Effector memory CD4-positive, alpha-beta T cell (primary cell): ENCODE data around the gene MNX1.

Experiments
- DNase-seq, 3 donors: peaks; one replicate each; pipeline ENCODE4 v3.0.0-alpha.2; 2020
- H3K27ac ChIP-seq: 2 replicates; pipeline ENCODE4 v1.7.0; 2013; ENCODE audit warnings: mild to moderate bottlenecking, low read length, moderate library complexity; ENCODE audit not compliant: insufficient read depth, poor library complexity, severe bottlenecking
- H3K27me3 ChIP-seq: replicated peaks from 2 replicates; pipeline ENCODE4 v1.7.0; 2013; ENCODE audit warnings: mild to moderate bottlenecking, low read length; ENCODE audit not compliant: insufficient read depth, control insufficient read depth, poor library complexity, severe bottlenecking
- H3K36me3 ChIP-seq: 2 replicates; pipeline ENCODE4 v1.7.0; 2013; ENCODE audit warnings: mild to moderate bottlenecking, low read length, moderate library complexity; ENCODE audit not compliant: control insufficient read depth, insufficient read depth
- H3K4me1 ChIP-seq: 2 replicates; pipeline ENCODE4 v1.7.0; 2013; ENCODE audit warnings: low read length, mild to moderate bottlenecking; ENCODE audit not compliant: control insufficient read depth, insufficient read depth, poor library complexity, severe bottlenecking
- H3K4me3 ChIP-seq: 2 replicates; pipeline ENCODE4 v1.7.0; 2013; ENCODE audit warnings: low read length, low read depth, mild to moderate bottlenecking; ENCODE audit not compliant: insufficient read depth, poor library complexity, severe bottlenecking
- H3K9me3 ChIP-seq: 2 replicates; pipeline ENCODE4 v1.7.0; 2013; ENCODE audit warnings: mild to moderate bottlenecking, low read length, moderate library complexity; ENCODE audit not compliant: control insufficient read depth

Gene MNX1

GRCh38 chr7:157016352-157017041, 6.0 kb upstream of the MNX1 start:
- DNase-seq = no peak
- Histone ChIP-seq H3K9me3 (no peaks in the 10 kb centered on the region), H3K4me3 (no peak overlapping the region)

GRCh38 chr7:157016024-157016351, 5.5 kb upstream of the MNX1 start:
- H3K4me3 ChIP-seq = no peak overlapping the region
- H3K9me3 ChIP-seq = no peaks in the 10 kb centered on the region

More at GRCh38 chr7:157016352-157017041, 6.0 kb upstream of the MNX1 start:
- Histone ChIP-seq H3K27ac (no peak overlapping the region), H3K27me3 (peaks cover 83% of the 10 kb centered on the region), H3K4me1 (peaks cover 28% of the 10 kb centered on the region), H3K36me3 (no peaks in the 10 kb centered on the region)

GRCh38 chr7:157014635-157015555, 4.4 kb upstream of the MNX1 start:
- no peak for DNase-seq
- H3K27me3 ChIP-seq = peaks cover 81% of the 10 kb centered on the region
- H3K9me3 ChIP-seq = no peaks in the 10 kb centered on the region
- no peaks in the 10 kb centered on the region for H3K36me3 ChIP-seq
- H3K4me1 ChIP-seq = peaks cover 21% of the 10 kb centered on the region
- no peak overlapping the region for H3K4me3 ChIP-seq
- H3K27ac ChIP-seq = no peak overlapping the region

More at GRCh38 chr7:157016024-157016351, 5.5 kb upstream of the MNX1 start:
- Histone ChIP-seq H3K4me1 (peaks cover 28% of the 10 kb centered on the region), H3K36me3 (no peaks in the 10 kb centered on the region), H3K27me3 (peaks cover 85% of the 10 kb centered on the region), H3K27ac (no peak overlapping the region)
- DNase-seq = no peak

- H3K4me1 ChIP-seq = peaks cover 21% of the 10 kb centered on the region
- no peak overlapping the region for H3K27ac ChIP-seq
- DNase-seq = no peak
- no peaks in the 10 kb centered on the region for H3K9me3 ChIP-seq
- H3K27me3 ChIP-seq = peaks cover 74% of the 10 kb centered on the region
- H3K36me3 ChIP-seq = no peaks in the 10 kb centered on the region
- no peak overlapping the region for H3K4me3 ChIP-seq
These were observed 3.4 kb upstream of the MNX1 start for GRCh38 chr7:157013602-157014549.

- DNase-seq = no peak
- H3K36me3 ChIP-seq = no peaks in the 10 kb centered on the region
- peaks cover 75% of the 10 kb centered on the region for H3K27me3 ChIP-seq
- peaks cover 19% of the 10 kb centered on the region for H3K4me1 ChIP-seq
- H3K27ac ChIP-seq = no peak overlapping the region
- H3K4me3 ChIP-seq = no peak overlapping the region
- no peaks in the 10 kb centered on the region for H3K9me3 ChIP-seq
These were observed 2.6 kb upstream of the MNX1 start for GRCh38 chr7:157013101-157013500.

GRCh38 chr7:157012113-157012547, 1.7 kb upstream of the MNX1 start:
- H3K27ac ChIP-seq = no peak overlapping the region
- no peak for DNase-seq
- no peak overlapping the region for H3K4me3 ChIP-seq
- H3K27me3 ChIP-seq = peaks cover 72% of the 10 kb centered on the region
- no peaks in the 10 kb centered on the region for H3K36me3 ChIP-seq
- H3K4me1 ChIP-seq = peaks cover 19% of the 10 kb centered on the region
- H3K9me3 ChIP-seq = no peaks in the 10 kb centered on the region

- Histone ChIP-seq H3K9me3 (no peaks in the 10 kb centered on the region), H3K36me3 (no peaks in the 10 kb centered on the region), H3K27ac (no peak overlapping the region), H3K4me3 (peak overlapping the region; percentile 49), H3K27me3 (peaks cover 66% of the 10 kb centered on the region), H3K4me1 (peaks cover 19% of the 10 kb centered on the region)
- no peak for DNase-seq
These were observed 1.1 kb upstream of the MNX1 start for GRCh38 chr7:157011333-157012112.

GRCh38 chr7:157009778-157010587, 480 bp downstream of the MNX1 start:
- H3K27me3 ChIP-seq = peaks cover 54% of the 10 kb centered on the region
- H3K27ac ChIP-seq = no peak overlapping the region
- H3K36me3 ChIP-seq = no peaks in the 10 kb centered on the region
- H3K4me3 ChIP-seq = peak overlapping the region; percentile 44
- peaks cover 24% of the 10 kb centered on the region for H3K4me1 ChIP-seq
- H3K9me3 ChIP-seq = no peaks in the 10 kb centered on the region
- no peak for DNase-seq
